ENCODE measurements around the gene BRS3.

DNA sequence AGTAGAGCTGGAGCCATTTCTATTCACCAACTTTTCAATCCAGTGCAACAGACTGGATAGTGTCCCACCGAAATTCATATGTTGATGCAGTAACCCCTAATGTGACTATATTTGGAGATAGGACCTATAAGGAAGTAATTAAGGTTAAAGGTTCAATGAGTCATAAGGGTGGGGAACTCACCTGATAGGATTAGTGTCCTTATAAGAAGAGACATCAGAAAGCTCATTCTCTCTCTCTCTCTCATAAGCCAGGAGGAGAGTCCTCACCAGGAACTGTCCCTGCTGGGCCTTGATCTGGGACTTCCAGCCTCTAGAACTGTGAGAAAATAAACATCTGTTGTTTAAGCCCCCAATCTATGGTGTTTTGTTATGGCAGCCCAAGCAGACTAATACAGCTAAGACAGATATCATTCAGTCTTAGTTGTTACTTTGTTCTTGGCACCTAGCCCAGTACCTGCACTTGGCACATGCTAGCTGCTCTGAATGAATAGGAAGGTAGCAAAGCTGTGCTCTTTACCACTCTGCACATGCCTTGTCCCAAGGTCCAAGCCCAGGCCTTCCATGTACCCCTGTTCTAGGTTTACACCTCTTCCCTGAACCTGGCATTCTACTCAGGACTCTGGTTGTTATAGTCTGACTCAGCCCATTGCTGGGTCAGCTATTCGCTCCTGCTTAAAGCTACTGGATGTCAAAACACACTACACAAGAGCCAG lies 19.2 kb upstream of the BRS3 start:
- no peak for TF ChIP-seq EZH2 (IDR thresholded peaks at IDR 0.05; ENCODE audit: insufficient read depth, poor library complexity, severe bottlenecking)
- no peak for TF ChIP-seq EZH2phosphoT487 (IDR thresholded peaks at IDR 0.05; ENCODE audit: insufficient read depth, low read depth)
